HG02763 (cell line): ENCODE measurements around the gene SLC35F3.
A peak's percentile ranks its signal among the peaks of the same experiment; 100 is the strongest.

Experiments
- ATAC-seq: cut with Tn5 transposase; IDR thresholded peaks from one replicate; pipeline ENCODE4 v1.9.1; 2021; ENCODE audit warnings: mild to moderate bottlenecking, moderate library complexity; ENCODE audit not compliant: unreplicated experiment

The SLC35F3 gene

GRCh38 chr1:234309598-234310459, 405.4 kb downstream of the SLC35F3 start:
- ATAC-seq: peak; percentile 93

GRCh38 chr1:234310460-234310817, 406.0 kb downstream of the SLC35F3 start:
- no peak for ATAC-seq

GRCh38 chr1:234311414-234311813, 406.9 kb downstream of the SLC35F3 start:
- ATAC-seq: no peak

- ATAC-seq: no peak
Measured at GRCh38 chr1:234313171-234313570, 408.7 kb downstream of the SLC35F3 start.

- ATAC-seq: no peak
Measured at GRCh38 chr1:234315091-234315541, 410.6 kb downstream of the SLC35F3 start.

GRCh38 chr1:234315588-234315987, 411.1 kb downstream of the SLC35F3 start:
- ATAC-seq: no peak

- ATAC-seq: no peak
Measured at GRCh38 chr1:234316486-234316885, 412.0 kb downstream of the SLC35F3 start.

GRCh38 chr1:234316937-234317336, 412.5 kb downstream of the SLC35F3 start:
- no peak for ATAC-seq

GRCh38 chr1:234320069-234320468, 415.6 kb downstream of the SLC35F3 start:
- no peak for ATAC-seq

GRCh38 chr1:234320549-234320948, 416.1 kb downstream of the SLC35F3 start:
- ATAC-seq: no peak

- no peak for ATAC-seq
Measured at GRCh38 chr1:234321231-234321630, 416.8 kb downstream of the SLC35F3 start.

- ATAC-seq: no peak
Measured at GRCh38 chr1:234322097-234322496, 417.6 kb downstream of the SLC35F3 start.

GRCh38 chr1:234322979-234323378, 418.5 kb downstream of the SLC35F3 start:
- ATAC-seq: no peak

GRCh38 chr1:234324821-234325220, 420.3 kb downstream of the SLC35F3 start:
- no peak for ATAC-seq

GRCh38 chr1:234325878-234326496, 421.5 kb downstream of the SLC35F3 start:
- ATAC-seq: no peak

GRCh38 chr1:234326497-234327366, 422.3 kb downstream of the SLC35F3 start:
- peak; percentile 65 for ATAC-seq

- ATAC-seq: no peak
Measured at GRCh38 chr1:234327577-234328164, 423.2 kb downstream of the SLC35F3 start.

- no peak for ATAC-seq
Measured at GRCh38 chr1:234330843-234331215, 426.4 kb downstream of the SLC35F3 start.

GRCh38 chr1:234331507-234331906, 427.0 kb downstream of the SLC35F3 start:
- no peak for ATAC-seq

- ATAC-seq: no peak
Measured at GRCh38 chr1:234336359-234336758, 431.9 kb downstream of the SLC35F3 start.

- ATAC-seq: no peak
Measured at GRCh38 chr1:234337233-234337632, 432.8 kb downstream of the SLC35F3 start.
